GM19372 (cell line): ENCODE data around the gene TMEM129.

Experiments used
- ATAC-seq: cut with Tn5 transposase; IDR thresholded peaks from one replicate; pipeline ENCODE4 v1.9.1; 2021; ENCODE audit warnings: mild to moderate bottlenecking, low read depth, moderate library complexity; ENCODE audit not compliant: unreplicated experiment

The TMEM129 gene

DNA sequence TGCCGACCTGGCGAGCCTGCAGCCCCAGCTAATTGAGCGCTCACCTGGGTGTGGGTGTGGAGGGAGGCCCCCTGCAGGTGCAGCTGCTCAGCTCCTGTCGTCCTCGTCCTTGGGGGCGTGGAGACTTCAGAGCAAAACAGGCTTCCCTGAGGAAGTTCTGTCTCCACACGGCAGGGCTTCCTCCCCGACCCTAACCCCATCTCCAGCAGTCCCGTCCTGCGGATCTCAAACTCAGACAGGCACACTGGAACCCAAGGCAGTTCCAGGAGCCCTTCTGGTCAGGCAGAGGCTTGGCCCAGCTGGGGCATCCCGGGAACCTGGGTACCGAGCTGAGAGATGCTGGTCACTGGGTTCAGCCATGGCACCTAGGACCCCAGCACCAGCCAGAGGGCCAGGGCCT is 24.6 kb upstream of the TMEM129 start:
- ATAC-seq, result no peak

DNA sequence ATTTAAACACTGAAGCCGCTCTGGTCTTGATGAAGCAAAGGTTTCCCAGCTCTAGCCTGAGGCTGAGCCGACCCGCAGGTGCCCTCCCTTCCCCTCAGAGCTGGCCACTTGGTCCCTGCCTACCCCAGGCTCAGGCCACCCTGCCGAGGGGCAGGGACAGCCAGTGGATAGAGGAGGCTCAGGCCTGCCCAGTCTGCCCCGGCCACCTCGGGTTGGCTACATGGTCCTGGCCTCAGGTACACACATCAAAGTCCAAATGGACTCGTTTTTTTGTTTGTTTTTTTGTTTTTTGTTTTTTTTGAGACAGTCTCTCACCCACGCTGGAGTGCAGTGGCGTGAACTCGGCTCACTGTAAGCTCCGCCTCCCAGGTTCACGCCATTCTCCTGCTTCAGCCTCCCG is 24.0 kb upstream of the TMEM129 start:
- no peak for ATAC-seq

DNA sequence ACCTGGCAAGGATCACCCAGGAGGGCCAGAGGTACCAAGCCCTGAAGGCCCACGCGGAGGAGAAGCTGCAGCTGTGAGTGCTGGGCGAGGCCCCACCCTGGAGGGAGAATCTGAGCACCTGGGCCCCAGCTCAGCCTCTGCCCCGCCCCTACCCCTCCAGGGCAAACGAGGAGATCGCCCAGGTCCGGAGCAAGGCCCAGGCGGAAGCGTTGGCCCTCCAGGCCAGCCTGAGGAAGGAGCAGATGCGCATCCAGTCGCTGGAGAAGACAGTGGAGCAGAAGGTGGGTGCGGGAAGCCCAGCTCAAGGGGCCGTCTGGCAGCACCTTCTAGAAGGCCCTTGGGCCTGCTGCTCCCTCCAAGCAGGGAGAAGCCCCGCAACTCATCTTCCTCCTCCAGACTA is 23.4 kb upstream of the TMEM129 start:
- no peak for ATAC-seq

DNA sequence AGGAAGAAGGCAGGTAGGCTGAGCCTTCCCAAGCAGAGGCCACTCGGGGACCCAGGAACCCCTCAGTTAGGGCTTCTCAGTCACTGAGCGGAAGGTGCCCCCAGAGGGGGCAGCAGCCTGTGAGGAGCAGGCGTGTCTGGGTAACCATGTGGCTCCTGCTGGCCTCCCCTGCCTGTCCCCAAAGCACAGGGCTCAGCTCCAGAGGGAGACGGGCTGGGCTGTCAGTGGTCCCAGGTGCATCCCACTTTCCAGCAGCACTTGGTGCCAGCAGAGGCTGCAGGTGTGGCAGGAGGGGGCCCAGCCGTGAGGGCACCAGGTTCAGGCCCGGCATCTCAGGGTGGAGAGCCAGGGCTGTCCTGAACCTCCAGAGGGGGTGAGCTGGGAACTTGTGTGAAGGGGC is 22.9 kb upstream of the TMEM129 start:
- no peak for ATAC-seq

DNA sequence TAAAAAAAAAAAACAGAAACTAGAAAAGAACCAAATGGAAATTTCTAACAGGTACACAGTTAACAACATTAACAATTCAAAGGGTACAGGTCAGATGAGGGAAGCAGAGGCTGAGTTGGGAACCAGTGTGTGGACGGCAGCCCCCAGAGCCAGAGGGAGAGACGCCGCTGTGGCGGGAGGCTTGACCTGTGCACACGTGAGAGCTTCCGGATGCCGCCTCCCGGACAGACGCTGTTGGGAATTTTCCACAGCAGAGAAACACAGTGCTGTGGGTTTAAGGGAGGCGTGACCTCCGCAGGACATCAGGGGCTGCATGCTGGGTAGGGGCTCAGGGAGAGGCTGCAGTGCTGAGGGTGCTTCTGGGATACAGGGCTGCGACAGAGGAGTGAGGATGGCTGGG is 22.4 kb upstream of the TMEM129 start:
- no peak for ATAC-seq

DNA sequence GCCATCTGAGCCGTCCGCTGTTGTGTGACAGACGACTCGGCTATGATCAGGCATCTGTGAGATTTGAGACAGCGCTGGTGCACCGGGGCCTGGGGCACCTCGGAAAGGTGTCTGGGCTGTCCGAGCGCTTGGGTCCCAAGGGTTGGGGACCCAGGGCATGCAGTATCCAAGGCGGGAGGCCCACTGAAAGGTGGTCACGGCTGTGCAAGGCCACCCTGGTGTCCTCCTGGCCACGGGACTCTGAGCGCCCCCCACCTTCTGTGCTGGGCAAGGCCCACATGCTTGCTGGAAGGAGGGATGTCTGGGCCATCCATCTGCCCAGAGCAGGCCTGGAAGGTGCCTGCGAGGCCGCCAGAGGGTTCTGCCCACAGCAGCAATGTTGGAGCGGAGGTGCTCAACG is 20.1 kb upstream of the TMEM129 start:
- no peak for ATAC-seq

DNA sequence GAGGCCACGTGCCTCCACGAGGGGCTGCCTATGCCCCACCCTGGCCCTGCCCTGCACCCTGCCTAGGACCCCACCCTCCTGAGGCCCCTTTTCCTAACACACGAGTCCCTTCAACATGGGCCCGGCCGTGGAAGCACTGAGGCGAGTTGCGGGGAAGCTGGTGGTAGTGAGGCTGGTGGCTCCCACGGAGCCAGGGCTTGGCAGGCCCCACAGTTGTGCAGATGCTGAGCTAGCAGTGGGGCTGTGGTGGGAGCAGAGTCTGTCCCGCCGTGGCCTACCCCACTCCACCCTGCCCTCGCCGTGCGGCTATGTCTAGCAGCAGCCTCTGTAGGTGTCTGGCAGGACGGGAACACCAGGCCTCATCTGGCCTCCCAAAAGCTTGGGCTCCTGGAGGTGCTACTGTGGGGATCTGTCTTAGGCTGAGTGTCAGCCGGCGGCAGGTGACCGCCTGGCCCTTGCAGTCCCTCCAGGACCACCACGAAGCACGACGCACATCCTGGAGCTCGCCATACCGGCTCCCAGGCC is 19.0 kb upstream of the TMEM129 start:
- ATAC-seq, result no peak

DNA sequence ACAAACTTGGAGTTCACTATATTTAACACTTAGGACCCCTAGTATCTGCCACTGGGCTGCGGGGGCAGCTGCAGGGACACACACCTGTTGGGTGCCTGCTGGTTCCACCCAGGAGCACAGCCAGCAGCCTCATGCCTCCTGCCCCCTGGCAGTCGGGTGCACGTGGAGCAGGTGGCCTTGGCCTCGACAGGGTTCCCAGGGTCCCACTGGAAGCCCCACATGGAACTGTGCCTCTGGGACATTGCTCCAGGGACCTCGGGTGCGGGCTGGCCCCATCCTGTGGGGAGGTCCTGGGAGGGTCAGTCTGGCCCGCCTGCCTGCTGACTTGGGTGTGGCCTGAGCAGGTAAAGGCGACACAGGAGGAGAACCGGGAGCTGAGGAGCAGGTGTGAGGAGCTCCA is 18.2 kb upstream of the TMEM129 start:
- no peak for ATAC-seq

DNA sequence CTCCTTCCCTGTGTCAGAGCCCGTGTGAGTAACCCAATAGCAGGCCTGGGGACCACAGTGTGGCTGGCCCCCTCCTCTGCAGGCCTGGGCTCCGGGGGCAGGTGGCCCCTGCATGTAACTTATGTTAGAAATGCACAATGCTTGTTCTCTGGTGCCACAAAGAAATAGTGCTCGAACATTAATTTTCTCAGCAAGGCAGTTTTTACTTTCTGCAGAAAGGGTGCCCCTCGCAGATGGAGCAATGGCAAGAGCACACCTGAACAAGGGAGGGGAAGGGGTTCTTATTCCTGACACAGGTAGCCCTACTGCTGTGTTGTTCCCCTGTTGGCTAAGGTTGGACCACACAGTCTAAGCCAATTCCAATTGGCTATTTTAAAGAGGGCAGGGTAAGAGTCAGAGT is 17.3 kb upstream of the TMEM129 start:
- ATAC-seq, result no peak

DNA sequence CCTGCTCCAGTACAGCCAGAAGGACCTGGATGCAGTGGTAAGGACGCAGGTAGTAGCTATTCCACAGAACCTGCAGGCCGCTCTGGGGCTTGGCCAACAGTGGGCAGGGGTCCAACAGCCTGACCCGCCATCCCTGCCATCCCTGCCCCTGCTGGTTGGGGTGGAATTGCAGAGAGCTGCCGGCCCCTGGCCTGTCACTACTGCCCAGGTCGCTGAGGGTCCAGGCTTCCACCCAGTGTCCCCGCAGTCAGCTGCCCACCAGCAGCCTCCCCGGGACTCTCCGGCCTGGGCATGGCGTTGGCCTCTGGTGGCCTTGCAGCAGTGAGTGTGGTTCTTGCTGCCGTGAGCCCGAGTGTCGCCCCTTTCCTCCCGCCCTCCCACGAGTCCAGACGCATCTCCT is 16.5 kb upstream of the TMEM129 start:
- no peak for ATAC-seq

DNA sequence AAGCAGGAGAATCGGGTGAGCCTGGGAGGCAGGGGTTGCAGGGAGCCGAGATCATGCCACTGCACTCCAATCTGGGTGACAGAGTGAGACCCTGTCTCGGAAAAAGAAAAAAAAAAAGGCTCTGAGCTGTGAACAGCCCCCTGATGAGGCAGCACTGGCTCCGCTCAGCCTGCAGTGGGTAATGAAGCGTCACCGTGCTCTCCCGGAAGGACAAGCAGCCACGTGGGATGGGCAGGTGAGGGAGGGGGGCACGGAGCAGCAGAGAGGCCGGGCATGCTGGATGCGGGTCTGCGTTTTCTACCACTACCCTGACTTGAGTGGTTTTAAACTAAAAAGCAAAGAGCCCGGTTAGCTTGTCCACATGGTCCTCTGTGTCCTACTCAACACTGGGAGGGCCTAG is 15.7 kb upstream of the TMEM129 start:
- ATAC-seq, result no peak

DNA sequence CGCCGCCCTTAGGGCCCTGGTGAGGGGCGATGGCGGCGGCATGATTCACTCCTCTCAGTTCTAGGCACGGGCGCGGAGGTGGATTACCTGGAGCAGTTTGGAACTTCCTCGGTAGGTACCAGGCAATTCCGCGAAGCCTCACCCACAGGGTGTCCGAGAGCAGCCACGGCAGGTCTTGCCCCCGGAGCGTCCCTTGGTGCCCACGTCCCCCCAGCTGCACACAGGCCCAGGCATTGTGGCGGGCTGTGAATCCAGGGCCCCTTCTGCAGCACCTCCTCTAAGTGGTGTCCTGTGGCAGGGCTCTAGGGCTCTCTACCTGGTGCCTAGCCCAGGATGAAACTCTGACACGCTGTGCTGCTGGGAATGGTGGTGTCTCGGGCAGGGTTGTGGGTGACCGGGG is 14.1 kb upstream of the TMEM129 start:
- no peak for ATAC-seq

DNA sequence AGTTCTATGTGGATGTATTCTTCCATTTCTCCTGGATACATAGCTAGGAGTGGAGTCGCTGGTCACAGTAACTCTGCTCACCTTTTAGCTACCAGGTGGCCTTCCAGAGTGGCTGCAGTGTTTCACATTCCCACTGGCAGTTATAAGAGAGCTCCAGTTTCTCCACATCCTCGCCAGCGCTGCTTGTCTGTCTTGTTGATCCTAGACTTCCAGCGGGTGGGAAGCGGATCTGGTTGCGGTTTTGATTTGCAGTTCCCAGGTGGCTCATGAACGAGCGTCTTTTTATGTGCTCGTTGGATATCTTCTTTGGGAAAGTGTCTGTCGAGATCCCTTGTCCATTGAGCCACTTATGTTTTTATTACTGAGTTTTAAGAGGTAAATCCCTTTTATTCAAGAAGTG is 11.8 kb upstream of the TMEM129 start:
- no peak for ATAC-seq

DNA sequence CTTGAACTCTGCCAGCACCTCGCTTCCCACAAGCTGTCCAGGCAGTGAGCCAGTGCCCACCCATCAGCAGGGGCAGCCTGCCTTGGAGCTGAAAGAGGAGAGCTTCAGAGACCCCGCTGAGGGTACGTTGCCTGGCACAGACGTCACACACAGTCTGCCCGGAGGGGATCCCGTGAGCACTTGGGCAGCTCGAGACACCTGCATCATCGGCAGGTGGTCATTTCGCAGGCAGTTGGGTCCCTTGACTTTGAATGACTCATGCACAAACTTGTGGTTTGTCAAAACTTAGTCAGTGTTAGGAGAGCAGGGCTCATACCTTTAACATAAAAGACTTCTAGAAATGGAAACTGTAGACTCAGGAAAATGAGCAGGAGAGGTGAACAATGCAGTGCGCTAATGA is 10.1 kb upstream of the TMEM129 start:
- ATAC-seq, result no peak

DNA sequence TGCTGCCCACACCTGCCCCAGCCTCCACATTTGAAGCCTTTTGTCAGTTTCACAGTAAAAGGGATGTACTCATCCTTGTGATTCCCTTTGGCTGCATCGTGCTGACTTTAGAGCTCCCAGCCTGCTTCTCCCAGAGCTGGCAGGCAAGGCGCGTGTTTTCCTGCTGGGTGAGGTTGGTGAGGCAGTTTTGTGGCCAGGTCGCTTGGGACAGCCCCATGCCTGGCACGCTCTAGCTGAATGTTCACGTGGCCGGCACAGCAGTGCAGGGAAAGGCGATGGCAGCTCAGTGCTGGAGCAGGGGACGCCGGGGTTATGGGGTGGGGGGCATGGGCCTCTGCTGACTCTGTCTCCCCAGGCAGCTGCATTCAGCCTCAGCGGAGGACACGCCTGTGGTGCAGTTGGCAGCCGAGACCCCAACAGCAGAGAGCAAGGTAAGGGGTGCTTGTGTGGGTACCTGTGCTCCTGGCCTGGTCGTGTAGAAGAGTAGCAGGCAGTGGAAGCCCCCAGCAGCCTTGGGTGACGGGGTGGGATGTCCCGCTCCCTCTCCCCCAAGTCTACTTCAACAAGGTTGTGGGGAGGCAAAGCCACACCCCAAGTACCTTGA is 9.5 kb upstream of the TMEM129 start:
- ATAC-seq, result no peak

DNA sequence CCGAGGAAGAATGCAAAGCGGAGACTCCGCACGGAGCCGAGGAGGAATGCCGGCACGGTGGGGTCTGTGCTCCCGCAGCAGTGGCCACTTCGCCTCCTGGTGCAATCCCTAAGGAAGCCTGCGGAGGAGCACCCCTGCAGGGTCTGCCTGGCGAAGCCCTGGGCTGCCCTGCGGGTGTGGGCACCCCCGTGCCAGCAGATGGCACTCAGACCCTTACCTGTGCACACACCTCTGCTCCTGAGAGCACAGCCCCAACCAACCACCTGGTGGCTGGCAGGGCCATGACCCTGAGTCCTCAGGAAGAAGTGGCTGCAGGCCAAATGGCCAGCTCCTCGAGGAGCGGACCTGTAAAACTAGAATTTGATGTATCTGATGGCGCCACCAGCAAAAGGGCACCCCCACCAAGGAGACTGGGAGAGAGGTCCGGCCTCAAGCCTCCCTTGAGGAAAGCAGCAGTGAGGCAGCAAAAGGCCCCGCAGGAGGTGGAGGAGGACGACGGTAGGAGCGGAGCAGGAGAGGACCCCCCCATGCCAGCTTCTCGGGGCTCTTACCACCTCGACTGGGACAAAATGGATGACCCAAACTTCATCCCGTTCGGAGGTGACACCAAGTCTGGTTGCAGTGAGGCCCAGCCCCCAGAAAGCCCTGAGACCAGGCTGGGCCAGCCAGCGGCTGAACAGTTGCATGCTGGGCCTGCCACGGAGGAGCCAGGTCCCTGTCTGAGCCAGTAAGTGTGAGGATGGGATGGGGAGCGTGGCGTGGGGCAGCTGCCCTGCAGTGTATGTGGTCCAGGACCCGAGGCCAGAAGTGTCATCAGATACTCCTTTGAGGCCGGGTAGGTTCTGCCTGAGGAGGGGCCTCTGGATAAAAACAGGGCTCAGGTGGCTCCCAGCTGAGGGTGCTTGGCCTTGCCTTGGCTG is 7.2 kb upstream of the TMEM129 start:
- ATAC-seq, result no peak

DNA sequence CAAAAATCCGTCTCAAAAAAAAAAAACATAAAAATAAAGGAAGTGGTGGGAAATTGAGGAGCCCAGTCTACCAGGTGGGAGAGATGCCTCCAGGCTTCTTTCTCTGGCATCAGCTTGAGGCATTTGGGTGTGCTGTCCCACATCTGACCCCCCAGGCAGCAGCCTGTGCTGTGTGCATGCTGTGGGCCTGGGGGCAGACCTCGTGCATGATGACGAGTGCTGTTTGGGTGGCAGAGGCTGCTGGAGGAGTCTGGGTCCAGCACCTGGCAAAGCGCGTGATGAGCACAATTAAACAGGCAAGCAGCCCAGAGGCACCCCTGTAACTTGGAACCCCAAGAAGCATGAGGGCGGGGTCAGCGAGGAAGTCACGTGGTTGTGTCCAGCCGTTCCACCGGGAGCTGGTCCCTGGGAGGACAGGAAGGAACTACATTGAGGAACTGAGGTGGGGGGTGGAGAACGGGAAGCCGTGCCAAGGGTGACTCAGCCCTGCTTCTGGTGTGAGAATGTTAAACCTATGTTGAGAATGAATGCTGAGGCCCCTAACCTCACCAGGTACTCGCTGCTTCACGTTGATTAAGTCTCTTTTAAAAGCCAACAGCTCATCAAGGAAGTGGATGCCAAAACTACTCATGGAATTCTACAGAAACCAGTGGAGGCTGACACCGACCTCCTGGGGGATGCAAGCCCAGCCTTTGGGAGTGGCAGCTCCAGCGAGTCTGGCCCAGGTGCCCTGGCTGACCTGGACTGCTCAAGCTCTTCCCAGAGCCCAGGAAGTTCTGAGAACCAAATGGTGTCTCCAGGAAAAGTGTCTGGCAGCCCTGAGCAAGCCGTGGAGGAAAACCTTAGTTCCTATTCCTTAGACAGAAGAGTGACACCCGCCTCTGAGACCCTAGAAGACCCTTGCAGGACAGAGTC is 6.3 kb upstream of the TMEM129 start:
- no peak for ATAC-seq

DNA sequence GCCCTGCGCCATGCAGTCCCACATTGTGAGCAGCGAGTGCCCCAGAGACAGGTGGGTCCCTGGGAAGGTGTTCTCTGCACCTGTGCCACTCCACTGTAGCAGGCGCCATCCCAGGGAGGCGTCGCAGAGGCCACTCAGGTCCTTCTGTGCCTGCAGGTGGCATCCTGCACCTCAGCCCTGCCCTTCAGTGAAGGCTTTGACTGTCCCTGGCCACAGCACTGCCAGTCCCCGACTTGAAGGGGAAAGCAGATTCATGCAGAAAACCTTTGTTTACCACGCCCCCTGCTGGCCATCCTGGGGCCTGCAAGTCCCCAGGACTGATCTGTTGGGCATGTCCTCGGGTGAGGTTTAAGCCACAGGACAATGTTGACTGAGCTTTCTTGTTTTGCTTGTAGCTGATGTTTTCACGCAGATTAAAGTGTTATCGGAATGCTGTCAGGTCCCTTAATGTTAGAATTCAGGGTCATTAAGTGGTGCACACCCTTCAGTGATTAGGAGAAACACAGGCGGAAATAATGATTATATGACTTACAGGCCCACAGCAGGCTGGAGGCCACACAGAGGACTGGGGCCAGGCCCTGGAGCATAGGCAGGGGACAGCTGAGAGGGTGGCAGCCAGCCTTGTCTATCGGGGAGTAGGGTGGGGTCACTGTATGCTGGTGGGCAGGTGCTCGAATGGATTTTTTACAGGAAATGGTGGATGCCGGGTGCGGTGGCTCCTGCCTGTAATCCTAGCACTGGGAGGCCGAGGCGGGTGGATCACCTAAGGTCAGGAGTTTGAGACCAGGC is 5.2 kb upstream of the TMEM129 start:
- ATAC-seq, result no peak

DNA sequence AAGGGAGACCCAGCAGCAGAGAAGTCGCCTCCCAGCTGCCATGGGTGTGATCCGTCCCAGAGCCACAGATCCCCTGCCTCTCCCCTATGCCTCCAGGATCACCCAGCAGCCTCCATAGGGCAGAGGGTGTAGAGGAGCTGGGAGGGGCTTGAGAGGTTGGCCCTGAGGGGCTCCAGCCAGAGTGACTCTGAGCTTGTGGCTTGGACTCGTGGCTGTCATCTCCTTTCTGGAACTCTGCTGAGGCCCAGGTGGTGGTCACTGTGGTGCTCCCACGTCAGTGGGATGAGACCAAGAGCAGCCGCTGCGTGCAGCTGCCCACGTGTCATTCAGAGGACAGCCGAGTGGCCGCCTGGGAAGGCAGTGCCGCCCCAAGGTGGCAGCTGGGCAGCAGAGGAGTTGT is 4.4 kb upstream of the TMEM129 start:
- no peak for ATAC-seq

DNA sequence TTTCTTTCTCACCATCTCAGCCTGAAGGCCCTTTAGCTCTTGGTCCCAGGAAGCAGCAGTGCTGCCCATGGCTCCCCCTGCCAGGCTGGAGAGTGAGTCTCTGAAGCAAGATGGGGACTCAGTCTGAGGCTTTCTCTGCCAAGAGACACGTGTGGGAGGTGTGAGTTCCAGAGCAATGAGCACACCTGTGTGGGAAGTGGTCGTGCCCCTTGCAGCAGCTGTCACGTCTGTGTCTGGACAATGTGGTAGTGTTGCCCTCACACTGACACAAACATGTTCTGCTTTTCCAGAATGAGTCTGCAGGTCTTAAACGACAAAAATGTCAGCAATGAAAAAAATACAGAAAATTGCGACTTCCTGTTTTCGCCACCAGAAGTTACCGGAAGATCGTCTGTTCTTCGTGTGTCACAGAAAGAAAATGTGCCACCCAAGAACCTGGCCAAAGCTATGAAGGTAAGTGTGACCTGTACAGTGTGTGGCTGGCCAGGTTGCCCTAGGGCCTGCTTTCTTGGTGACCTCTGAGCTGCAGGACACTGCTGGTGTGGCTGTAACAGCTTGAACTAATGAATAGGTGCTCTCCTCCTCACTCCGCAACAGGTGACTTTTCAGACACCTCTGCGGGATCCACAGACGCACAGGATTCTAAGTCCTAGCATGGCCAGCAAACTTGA is 2.1 kb upstream of the TMEM129 start:
- no peak for ATAC-seq
